Measurements from ENCODE around the gene KLLN.

DNA sequence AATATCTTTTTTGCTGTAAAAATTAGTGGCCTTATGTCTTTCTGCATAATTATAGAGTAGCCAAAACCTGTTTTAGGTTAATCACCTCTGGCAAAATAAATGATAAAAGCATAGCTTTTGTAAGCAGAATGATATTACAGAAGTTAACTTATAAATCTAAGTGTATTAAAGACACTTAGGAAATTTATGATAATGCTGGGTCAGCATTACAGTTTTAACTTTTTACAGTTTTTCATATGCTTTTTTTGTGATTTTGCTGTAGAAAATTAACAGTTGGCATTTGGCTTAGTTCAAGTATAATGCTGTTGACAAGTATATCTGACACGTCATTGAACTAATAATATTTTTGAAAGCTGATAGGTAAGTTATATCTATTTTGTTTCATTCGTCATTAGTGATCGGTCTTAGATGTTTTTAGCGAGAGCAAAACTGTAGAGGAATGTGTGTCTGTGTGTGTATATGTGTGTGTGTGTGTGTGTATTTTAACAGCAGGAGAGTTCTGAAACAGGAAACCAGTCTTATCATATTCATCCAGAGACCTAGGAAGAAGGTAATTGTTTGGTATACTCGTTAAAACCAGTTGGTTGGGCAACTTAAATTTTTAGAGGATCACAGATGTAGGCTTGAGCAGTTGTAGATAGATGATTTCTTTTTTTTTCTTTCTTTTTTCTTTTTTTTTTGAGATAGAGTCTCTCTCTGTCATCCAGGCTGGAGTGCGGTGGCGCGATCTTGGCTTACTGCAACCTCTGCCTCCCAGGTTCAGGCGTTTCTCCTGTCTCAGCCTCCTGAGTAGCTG is 15.5 kb upstream of the KLLN start:
- TF ChIP-seq POLR2AphosphoS5 (IDR thresholded peaks at IDR 0.05; ENCODE audit: borderline replicate concordance, low read depth, low read length) (no peak), EZH2 (IDR thresholded peaks at IDR 0.05) (no peak)
